ENCODE measurements around the gene S100A7A.

- no peak for TF ChIP-seq CTCF (conservative IDR thresholded peaks at IDR 0.05)
- TF ChIP-seq ZFX (IDR thresholded peaks at IDR 0.05) = no peak
Measured at GRCh38 chr1:153441238-153441755, 25.0 kb downstream of the S100A7A start.
